DMS153 (cell line): ENCODE data around the gene ADARB2.

Experiments
- DNase-seq: peaks from one replicate; lab custom pipeline; 2025; lab: John Stamatoyannopoulos, UW

Gene ADARB2

DNA sequence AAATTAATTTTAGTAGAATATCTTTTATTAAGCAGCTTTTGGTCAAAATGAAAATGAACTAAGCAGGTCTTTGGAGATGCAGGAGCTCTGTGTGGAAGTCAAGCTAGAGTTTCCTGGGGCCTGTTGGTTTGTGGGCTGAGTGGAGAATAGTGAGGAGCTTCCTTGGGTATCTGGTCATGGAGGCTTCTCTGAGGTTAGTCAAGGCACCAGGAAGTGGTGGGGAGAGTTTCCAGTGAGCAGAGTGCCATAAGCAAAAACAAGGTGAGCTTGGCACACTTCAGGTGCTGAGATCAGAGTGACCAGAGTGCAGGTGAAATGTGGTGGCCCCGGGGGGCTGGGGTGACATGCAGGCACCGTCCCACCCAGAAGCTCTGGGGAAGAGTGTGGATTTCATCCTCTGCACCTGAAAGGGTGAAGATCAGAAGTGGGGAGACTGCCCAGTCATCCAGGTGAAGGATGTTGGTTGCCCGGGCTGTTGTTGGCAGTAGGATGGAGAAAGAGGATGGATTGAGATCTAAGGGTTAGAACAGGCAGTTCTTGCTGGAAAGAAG, 603.8 kb downstream of the ADARB2 start:
- DNase-seq: no peak

DNA sequence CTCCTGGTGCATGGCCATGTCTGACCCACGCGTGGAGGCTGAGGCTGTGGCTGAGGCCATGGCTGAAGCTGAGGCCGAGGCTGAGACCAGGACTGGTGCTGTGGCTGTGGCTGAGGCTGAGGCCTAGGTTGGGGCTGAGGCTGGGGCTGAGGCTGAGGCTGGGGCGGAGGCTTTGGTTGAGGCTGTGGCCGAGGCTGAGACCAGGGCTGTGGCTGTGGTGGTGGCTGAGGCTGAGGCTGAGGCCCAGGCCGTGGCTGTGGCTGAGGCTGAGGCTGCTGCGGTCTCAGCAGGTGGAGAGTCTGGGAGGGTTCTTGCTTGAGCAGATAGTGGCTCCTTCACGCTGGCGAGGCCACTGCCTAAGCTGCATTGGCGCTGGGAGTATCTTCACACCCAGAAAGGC, 604.7 kb downstream of the ADARB2 start:
- no peak for DNase-seq

GRCh38 chr10:1130995-1131790, 606.1 kb downstream of the ADARB2 start:
- no peak for DNase-seq

- DNase-seq: no peak
Observed at GRCh38 chr10:1130226-1130625, 607.1 kb downstream of the ADARB2 start.

DNA sequence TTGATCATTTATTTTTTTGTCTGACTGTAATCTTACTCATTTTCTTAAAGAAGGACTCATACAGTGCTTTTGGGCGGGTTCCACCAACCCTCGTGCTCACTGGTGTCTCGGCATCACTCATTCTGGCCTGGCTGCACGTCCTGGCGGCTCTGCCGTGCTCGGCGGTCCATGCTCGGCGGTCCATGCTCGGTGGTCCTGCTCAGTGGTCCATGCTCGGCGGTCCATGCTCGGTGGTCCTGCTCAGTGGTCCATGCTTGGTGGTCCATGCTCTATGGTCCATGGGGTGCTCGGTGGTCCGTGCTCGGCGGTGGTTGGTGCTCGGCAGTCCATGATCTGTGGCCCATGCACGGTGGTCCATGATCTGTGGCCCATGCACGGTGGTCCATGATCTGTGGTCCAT, 608.7 kb downstream of the ADARB2 start:
- no peak for DNase-seq

- DNase-seq: no peak
Observed at GRCh38 chr10:1128115-1128514, 609.2 kb downstream of the ADARB2 start.

- no peak for DNase-seq
Observed at GRCh38 chr10:1127629-1128028, 609.7 kb downstream of the ADARB2 start.
